Loucy (cell line): Measurements from ENCODE around the gene CARD9.
"Not testable (repeated sequence)": the region's sequence is repeated elsewhere in the genome, so short reads cannot be mapped to it uniquely, and the experiment has no call there.

Experiments
- H2AFZ ChIP-seq: fragments of 200-600 bp; sonication (generic); 2 replicates; pipeline ENCODE4 v1.6.0; 2016; ENCODE audit warnings: antibody characterized with exemption, mild to moderate bottlenecking, low read length, moderate library complexity
- H3F3A ChIP-seq: fragments of 200-600 bp; 2 replicates; pipeline ENCODE4 v1.6.0; 2016; ENCODE audit warnings: antibody characterized with exemption, low read depth, mild to moderate bottlenecking
- H3K27me3 ChIP-seq: fragments of 200-600 bp; sonication (generic); 2 replicates; pipeline ENCODE4 v1.6.1; 2014; ENCODE audit warnings: low read length, mild to moderate bottlenecking; ENCODE audit not compliant: insufficient read depth, poor library complexity, severe bottlenecking
- H3K36me3 ChIP-seq: fragments of 200-600 bp; sonication (generic); 2 replicates; pipeline ENCODE4 v1.6.1; 2016; ENCODE audit warnings: low read length; ENCODE audit not compliant: insufficient read depth
- H3K4me1 ChIP-seq: fragments of 200-600 bp; sonication (generic); 2 replicates; pipeline ENCODE4 v1.5.1; 2014; ENCODE audit warnings: low read length, mild to moderate bottlenecking; ENCODE audit not compliant: insufficient read depth, poor library complexity, severe bottlenecking
- H3K4me2 ChIP-seq: fragments of 200-600 bp; sonication (generic); 2 replicates; pipeline ENCODE4 v1.6.0; 2014; ENCODE audit warnings: antibody characterized with exemption, low read length, low read depth, mild to moderate bottlenecking; ENCODE audit not compliant: poor library complexity, severe bottlenecking
- H3K4me3 ChIP-seq: fragments of 200-600 bp; sonication (generic); 2 replicates; pipeline ENCODE4 v1.5.1; 2014; ENCODE audit warnings: low read length, mild to moderate bottlenecking, mixed read lengths; ENCODE audit not compliant: poor library complexity, severe bottlenecking
- H3K79me2 ChIP-seq: fragments of 200-600 bp; sonication (generic); 2 replicates; pipeline ENCODE4 v1.6.1; 2014; ENCODE audit warnings: low read length; ENCODE audit not compliant: insufficient read depth
- H3K9ac ChIP-seq: fragments of 200-600 bp; sonication (generic); 2 replicates; pipeline ENCODE4 v1.6.0; 2014; ENCODE audit warnings: mild to moderate bottlenecking, low read depth, low read length, moderate library complexity; ENCODE audit not compliant: poor library complexity, severe bottlenecking
- H3K9me2 ChIP-seq: fragments of 200-600 bp; sonication (generic); replicated peaks from 2 replicates; pipeline ENCODE4 v1.6.1; 2016; ENCODE audit warnings: low read depth, low read length, mixed read lengths
- H3K9me3 ChIP-seq: fragments of 200-600 bp; sonication (generic); 2 replicates; pipeline ENCODE4 v1.6.1; 2014; ENCODE audit warnings: mild to moderate bottlenecking, antibody characterized with exemption, low read length, low read depth; ENCODE audit not compliant: insufficient read depth
- H4K20me1 ChIP-seq: fragments of 200-600 bp; sonication (generic); 2 replicates; pipeline ENCODE4 v1.6.0; 2014; ENCODE audit warnings: antibody characterized with exemption, low read length, mild to moderate bottlenecking; ENCODE audit not compliant: insufficient read depth, poor library complexity, severe bottlenecking
- EZH2phosphoT487 ChIP-seq: fragments of 200-600 bp; IDR thresholded peaks from 2 replicates; pipeline ENCODE4 v1.6.1; 2018; ENCODE audit warnings: antibody characterized with exemption, mild to moderate bottlenecking, moderate library complexity, borderline replicate concordance
- TF ChIP-seq, protein P1 (sequence below): fragments of 200-600 bp; sonication (generic); conservative IDR thresholded peaks from 2 replicates; pipeline ENCODE4 v1.5.1; 2014; ENCODE audit warnings: mild to moderate bottlenecking, antibody characterized with exemption, low read length

The CARD9 gene

DNA sequence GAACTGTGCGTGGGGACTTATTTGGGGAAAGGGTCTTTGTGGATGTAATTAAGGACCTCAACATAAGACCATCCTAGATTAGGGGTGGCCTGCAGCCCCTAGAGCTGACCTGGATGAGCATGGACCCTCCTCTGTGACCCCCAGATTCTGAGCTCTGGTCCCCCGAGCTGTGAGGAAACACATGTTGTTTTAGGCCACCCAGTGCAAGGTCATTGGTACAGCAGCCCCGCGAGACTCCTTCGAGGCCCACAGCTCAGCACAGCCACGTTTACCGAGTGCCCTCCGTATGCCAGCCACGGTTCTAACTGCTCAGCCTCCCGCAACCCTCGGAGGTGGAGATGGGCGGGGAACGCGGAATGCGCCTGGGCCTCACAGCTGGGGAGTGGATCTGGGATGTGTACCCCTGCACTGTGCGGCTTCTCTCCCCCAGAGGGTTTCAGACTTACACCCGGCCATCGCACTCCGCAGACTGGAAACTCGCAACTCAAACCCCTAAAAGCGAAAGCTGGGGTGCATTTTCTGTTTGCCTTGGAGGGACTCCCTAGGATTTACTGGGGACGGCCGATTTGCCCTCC is 50.6 kb downstream of the CARD9 start:
- Histone ChIP-seq H3K9ac (no peak overlapping the region), H3K27me3 (no peaks in the 10 kb centered on the region), H3K9me3 (no peaks in the 10 kb centered on the region), H3K4me3 (no peak overlapping the region), H3K4me1 (peaks cover 2% of the 10 kb centered on the region), H3K36me3 (no peaks in the 10 kb centered on the region), H3K4me2 (no peak overlapping the region), H2AFZ (no peak overlapping the region), H3K79me2 (0 out of 2 replicates have a peak, but pooled peaks cover under 1% of the 10 kb centered on the region), H3K9me2 (no peaks in the 10 kb centered on the region), H4K20me1 (no peaks in the 10 kb centered on the region), H3F3A (no peaks in the 10 kb centered on the region)
- TF ChIP-seq, protein P1, sequence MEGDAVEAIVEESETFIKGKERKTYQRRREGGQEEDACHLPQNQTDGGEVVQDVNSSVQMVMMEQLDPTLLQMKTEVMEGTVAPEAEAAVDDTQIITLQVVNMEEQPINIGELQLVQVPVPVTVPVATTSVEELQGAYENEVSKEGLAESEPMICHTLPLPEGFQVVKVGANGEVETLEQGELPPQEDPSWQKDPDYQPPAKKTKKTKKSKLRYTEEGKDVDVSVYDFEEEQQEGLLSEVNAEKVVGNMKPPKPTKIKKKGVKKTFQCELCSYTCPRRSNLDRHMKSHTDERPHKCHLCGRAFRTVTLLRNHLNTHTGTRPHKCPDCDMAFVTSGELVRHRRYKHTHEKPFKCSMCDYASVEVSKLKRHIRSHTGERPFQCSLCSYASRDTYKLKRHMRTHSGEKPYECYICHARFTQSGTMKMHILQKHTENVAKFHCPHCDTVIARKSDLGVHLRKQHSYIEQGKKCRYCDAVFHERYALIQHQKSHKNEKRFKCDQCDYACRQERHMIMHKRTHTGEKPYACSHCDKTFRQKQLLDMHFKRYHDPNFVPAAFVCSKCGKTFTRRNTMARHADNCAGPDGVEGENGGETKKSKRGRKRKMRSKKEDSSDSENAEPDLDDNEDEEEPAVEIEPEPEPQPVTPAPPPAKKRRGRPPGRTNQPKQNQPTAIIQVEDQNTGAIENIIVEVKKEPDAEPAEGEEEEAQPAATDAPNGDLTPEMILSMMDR, result no peak
- no peak for TF ChIP-seq EZH2phosphoT487

DNA sequence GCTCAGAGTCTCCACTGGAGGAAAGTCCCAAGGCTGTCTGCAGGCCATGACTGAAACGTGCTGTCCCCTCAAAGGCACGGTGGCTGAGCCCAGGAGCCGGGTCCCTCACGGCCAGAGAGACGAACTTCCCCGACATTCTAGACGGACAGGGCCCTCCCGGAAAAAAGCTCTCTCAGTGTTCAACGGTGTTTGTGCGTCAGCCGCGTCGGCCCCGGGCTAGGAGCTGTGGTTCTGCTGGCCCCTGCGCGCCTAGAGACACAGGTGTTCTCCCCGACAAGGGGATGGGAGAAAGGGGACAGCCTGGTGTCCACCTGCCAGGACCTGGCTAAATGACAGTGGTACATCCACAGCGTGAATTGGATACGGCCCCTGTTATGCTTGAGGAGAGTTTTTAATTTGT is 51.9 kb downstream of the CARD9 start:
- Histone ChIP-seq H3F3A (no peaks in the 10 kb centered on the region), H3K27me3 (no peaks in the 10 kb centered on the region), H3K36me3 (no peaks in the 10 kb centered on the region), H3K9ac (no peak overlapping the region), H4K20me1 (no peaks in the 10 kb centered on the region), H2AFZ (no peak overlapping the region), H3K4me1 (no peaks in the 10 kb centered on the region), H3K79me2 (no peaks in the 10 kb centered on the region), H3K9me2 (no peaks in the 10 kb centered on the region), H3K4me2 (no peak overlapping the region), H3K9me3 (no peaks in the 10 kb centered on the region), H3K4me3 (no peak overlapping the region)
- TF ChIP-seq EZH2phosphoT487, result no peak
- TF ChIP-seq, protein P1, result no peak

DNA sequence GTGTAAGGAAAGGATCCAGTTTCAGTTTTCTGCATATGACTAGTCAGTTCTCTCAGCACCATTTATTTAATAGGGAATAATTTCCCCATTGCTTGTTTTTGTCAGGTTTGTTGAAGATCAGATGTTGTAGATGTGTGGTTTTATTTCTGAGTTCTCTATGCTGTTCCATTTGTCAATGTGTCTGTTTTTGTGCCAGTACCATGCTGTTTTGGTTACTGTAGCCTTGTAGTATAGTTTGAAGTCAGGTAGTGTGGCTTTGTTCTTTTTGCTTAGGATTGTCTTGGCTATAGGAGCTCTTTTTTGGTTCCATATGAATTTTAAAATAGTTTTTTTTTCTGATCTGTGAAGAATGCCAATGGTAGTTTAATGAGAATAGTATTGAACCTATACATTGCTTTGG is 52.5 kb downstream of the CARD9 start:
- H3K27me3 ChIP-seq, H3K79me2 ChIP-seq, H3K9me3 ChIP-seq, H4K20me1 ChIP-seq, H3K4me1 ChIP-seq, H3K4me3 ChIP-seq, H3F3A ChIP-seq, H3K9ac ChIP-seq, H3K9me2 ChIP-seq, H2AFZ ChIP-seq, H3K36me3 ChIP-seq, H3K4me2 ChIP-seq: not testable (repeated sequence)

DNA sequence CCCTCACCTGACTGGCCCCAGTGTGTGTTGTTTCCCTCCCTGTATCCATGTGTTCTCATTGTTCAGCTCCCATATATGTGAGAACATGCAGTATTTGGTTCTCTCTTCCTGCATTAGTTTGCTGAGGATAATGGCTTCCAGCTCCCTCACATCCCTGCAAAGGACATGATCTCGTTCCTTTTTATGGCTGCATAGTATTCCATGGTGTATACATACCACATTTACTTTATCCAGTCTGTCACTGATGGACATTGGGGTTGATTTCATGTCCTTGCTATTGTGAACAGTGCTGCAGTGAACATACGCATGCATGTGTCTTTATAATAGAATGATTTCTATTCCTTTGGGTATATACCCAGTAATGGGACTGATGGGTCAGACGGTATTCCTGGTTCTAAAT is 53.5 kb downstream of the CARD9 start:
- H3K9ac ChIP-seq, result not testable (repeated sequence)

DNA sequence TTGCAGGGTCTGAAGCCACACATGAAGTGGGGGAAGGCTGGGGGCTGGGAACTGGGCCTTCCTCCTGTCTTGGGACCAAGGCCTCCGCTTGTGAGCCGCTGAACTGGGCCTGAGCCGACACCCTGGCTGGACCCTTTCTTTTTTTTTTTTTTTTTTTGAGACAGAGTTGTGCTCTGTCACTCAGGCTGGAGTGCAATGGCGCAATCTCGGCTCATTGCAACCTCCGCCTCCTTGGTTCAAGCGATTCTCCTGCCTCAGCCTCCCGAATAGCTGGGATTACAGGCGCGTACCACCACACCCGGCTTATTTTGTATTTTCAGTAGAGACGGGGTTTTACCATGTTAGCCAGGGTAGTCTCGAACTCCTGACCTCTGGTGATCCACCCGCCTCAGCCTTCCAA is 54.2 kb downstream of the CARD9 start:
- H3K27me3 ChIP-seq, H3F3A ChIP-seq, H3K4me1 ChIP-seq: not testable (repeated sequence)

More for the DNA sequence above, 53.5 kb downstream of the CARD9 start:
- H3K4me2 ChIP-seq, H3K9me3 ChIP-seq, H2AFZ ChIP-seq, H4K20me1 ChIP-seq, H3K36me3 ChIP-seq, H3K4me1 ChIP-seq, H3K79me2 ChIP-seq, H3K4me3 ChIP-seq, H3K27me3 ChIP-seq, H3F3A ChIP-seq, H3K9me2 ChIP-seq: not testable (repeated sequence)

More for the DNA sequence above, 54.2 kb downstream of the CARD9 start:
- not testable (repeated sequence) for H3K36me3 ChIP-seq, H3K9me3 ChIP-seq, H3K9me2 ChIP-seq, H4K20me1 ChIP-seq, H3K4me3 ChIP-seq, H2AFZ ChIP-seq, H3K9ac ChIP-seq, H3K4me2 ChIP-seq, H3K79me2 ChIP-seq
